Transverse colon (tissue), 4 donors: ENCODE measurements around the gene SLC16A1. TPM values are rescaled to one million over a fixed set of nuclear protein-coding genes. Genes with fewer than 3 reads are reported as not detected.
A peak's percentile ranks its signal among the peaks of the same experiment; 100 is the strongest.

Experiments used
- DNase-seq: peaks from one replicate; pipeline ENCODE4 v3.0.0-alpha.2; 2019
- H3K27ac ChIP-seq, 4 donors: fragments of 200-600 bp; sonication (generic); 2 replicates each; pipeline ENCODE4 v1.5.1; 2016 to 2018; ENCODE audit warnings: inconsistent platforms in 4 of 4
- H3K27me3 ChIP-seq: fragments of 200-600 bp; sonication (generic); 2 replicates; pipeline ENCODE4 v1.5.1; 2017; ENCODE audit warnings: inconsistent platforms
- H3K36me3 ChIP-seq, 4 donors: fragments of 200-600 bp; sonication (generic); 2 replicates each; pipeline ENCODE4 v1.5.1; 2017 to 2019; ENCODE audit warnings: inconsistent platforms in 4 of 4
- H3K4me1 ChIP-seq, 4 donors: fragments of 200-600 bp; sonication (generic); 2 replicates each; pipeline ENCODE4 v1.5.1; 2017 to 2020; ENCODE audit warnings: inconsistent platforms in 4 of 4
- H3K4me3 ChIP-seq, 4 donors: fragments of 200-600 bp; sonication (generic); 1 replicate in 1 of 4; 2 replicates in 3 of 4; pipeline versions ENCODE4 v1.5.1 to v1.6.1; 2017 to 2019; ENCODE audit warnings: inconsistent platforms in 4 of 4
- H3K9me3 ChIP-seq, 2 donors: fragments of 200-600 bp; sonication (generic); 2 replicates each; pipeline ENCODE4 v1.5.1; 2017 to 2019; ENCODE audit warnings: inconsistent platforms in 2 of 2
- CTCF ChIP-seq, 5 experiments: fragments of 200-600 bp in 3 of 5; fragments of 450-650 bp in 2 of 5; sonication (generic) in 3 of 5; IDR thresholded peaks; 1 replicate in 2 of 5; 2 replicates in 3 of 5; pipeline ENCODE4 v1.5.1; 2016 to 2017; ENCODE audit warnings: antibody characterized with exemption in 5 of 5, inconsistent platforms in 3 of 5, mild to moderate bottlenecking in 2 of 5, moderate library complexity in 1 of 5
- EP300 ChIP-seq: sonication (generic); formaldehyde crosslinking; IDR thresholded peaks from one replicate; pipeline ENCODE4 v1.6.1; 2017; ENCODE audit warnings: antibody characterized with exemption, low read depth
- POLR2A ChIP-seq: fragments of 450-650 bp; IDR thresholded peaks from one replicate; pipeline ENCODE4 v1.6.1; 2016; ENCODE audit warnings: antibody characterized with exemption, mild to moderate bottlenecking, moderate library complexity
- POLR2AphosphoS5 ChIP-seq, 3 donors: sonication (generic); formaldehyde crosslinking; IDR thresholded peaks; one replicate each; pipeline ENCODE4 v1.6.1; 2016; ENCODE audit warnings: antibody characterized with exemption in 3 of 3
- WGBS, 2 donors: methylation state at CpG; one replicate each; pipeline ENCODE4 v1.1.5; 2018; ENCODE audit warnings: low coverage in 1 of 2; 5-methylcytosine and 5-hydroxymethylcytosine counted together
- in situ Hi-C, 4 donors: fragments of 200-750 bp; cut with MboI; loops; one replicate each; pipeline versions ENCODE4 v1.15.0 to v1.15.1; 2017; ENCODE audit warnings: low sequenced_read_pairs in 3 of 4, low pct_ligation_motif_present in 1 of 4, low pct_unique_long_range_greater_than_20kb in 1 of 4
- intact Hi-C: fragments of 100-400 bp; cut with DNase I; formaldehyde crosslinking; loops from one replicate; pipeline ENCODE4 v1.15.1; 2023; ENCODE audit warnings: low total_unique reads
- total RNA-seq, 4 donors: library from RNA; depleted of rRNA; stranded (reverse); fragments of >200 nt; gene quantifications; one replicate each; pipeline ENCODE4 v1.1.0, GENCODE V29; 2016

SLC16A1 gene
- total RNA-seq, 4 donors from 2014 or later = 21.5 to 177 (median 109) TPM

DNA sequence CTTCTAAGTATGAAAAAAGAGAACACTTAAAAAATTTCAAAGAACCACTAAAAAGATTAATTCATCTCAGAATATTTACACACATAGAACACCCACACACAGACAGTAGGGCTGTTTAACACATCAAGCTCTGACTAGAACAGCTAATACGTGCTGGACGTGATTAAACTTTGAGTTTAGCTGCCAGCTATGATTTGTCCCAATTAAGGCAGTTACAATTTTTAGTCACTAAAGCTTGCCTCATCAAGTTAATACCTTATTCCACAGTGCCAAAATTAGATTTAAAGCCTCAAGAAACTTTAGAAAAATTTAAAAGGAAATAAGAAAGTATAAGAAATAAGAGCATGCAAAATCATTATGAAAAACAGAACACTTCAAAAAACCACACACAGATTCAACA, 18.9 kb downstream of the SLC16A1 start:
- Histone ChIP-seq H3K4me3 (no peak overlapping the region), H3K4me1 (peaks cover 0 to 39% (median 15%) of the 10 kb centered on the region in 4 donors), H3K9me3 (no peaks in the 10 kb centered on the region), H3K27me3 (no peaks in the 10 kb centered on the region), H3K27ac (peak overlapping the region in 2 of 4 donors; percentile 22 to 26), H3K36me3 (no peaks in the 10 kb centered on the region)
- no peak for DNase-seq
- no peak for TF ChIP-seq CTCF (IDR thresholded peaks at IDR 0.05)
- no peak for TF ChIP-seq POLR2A
- no peak for TF ChIP-seq POLR2AphosphoS5 (IDR thresholded peaks at IDR 0.05)
- in situ Hi-C loops (no loop called here), intact Hi-C loops (no loop called here)
- WGBS, 2 donors = 49 to 70% methylated on average over 2 of the region's 2 CpGs

DNA sequence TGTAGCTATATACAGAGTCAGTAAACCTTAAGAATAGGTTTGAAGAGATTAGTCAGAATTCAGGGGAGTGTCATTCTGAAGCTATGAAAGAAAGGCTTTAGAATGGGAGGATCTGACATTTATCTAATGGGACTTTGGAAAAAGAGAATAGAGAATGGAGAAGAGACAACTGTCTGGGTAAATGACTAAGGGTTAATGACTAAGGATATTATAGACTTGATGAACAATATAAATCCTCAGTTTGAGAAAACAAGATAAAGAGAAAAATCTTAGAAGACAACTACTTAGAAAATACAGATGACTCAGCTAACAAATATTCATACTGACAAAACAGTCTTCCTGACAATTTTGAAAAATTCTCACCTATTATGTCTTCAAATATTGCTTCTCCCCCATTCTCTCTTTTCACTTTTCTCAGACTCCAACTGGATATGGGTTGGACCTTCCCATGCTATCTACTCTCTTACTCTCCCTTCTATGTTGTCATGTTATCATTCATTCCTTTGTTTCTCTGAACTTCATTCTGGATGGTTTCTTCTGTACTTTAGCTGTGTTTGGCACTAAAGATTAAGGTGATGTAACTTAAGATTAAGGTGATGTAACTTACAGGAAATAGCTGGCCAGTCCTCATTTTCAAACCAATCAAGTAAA, 20.4 kb downstream of the SLC16A1 start:
- TF ChIP-seq CTCF (IDR thresholded peaks at IDR 0.05) (no peak), POLR2A (no peak), EP300 (no peak), POLR2AphosphoS5 (IDR thresholded peaks at IDR 0.05) (no peak)
- H3K9me3 ChIP-seq = no peaks in the 10 kb centered on the region
- H3K27me3 ChIP-seq = no peaks in the 10 kb centered on the region
- in situ Hi-C loops = no loop called here
- H3K27ac ChIP-seq = peak overlapping the region in 1 of 4 donors; percentile 6
- no peak overlapping the region for H3K4me3 ChIP-seq
- no peaks in the 10 kb centered on the region for H3K36me3 ChIP-seq
- intact Hi-C loops = no loop called here
- peaks cover 0 to 39% (median 15%) of the 10 kb centered on the region in 4 donors for H3K4me1 ChIP-seq
- DNase-seq = no peak

- in situ Hi-C loops = no loop called here
- Histone ChIP-seq H3K4me3 (no peak overlapping the region), H3K27me3 (no peaks in the 10 kb centered on the region), H3K27ac (peak overlapping the region in 1 of 4 donors; percentile 25), H3K4me1 (peaks cover 0 to 39% (median 15%) of the 10 kb centered on the region in 4 donors), H3K9me3 (no peaks in the 10 kb centered on the region), H3K36me3 (no peaks in the 10 kb centered on the region)
- TF ChIP-seq POLR2AphosphoS5 (IDR thresholded peaks at IDR 0.05) (no peak), EP300 (no peak), POLR2A (no peak), CTCF (IDR thresholded peaks at IDR 0.05) (no peak)
- WGBS, 2 donors = 70 to 76% methylated on average over 3 of the region's 3 CpGs
- no peak for DNase-seq
- intact Hi-C loops = no loop called here
Measured at GRCh38 chr1:112934577-112934976, 21.4 kb downstream of the SLC16A1 start.

DNA sequence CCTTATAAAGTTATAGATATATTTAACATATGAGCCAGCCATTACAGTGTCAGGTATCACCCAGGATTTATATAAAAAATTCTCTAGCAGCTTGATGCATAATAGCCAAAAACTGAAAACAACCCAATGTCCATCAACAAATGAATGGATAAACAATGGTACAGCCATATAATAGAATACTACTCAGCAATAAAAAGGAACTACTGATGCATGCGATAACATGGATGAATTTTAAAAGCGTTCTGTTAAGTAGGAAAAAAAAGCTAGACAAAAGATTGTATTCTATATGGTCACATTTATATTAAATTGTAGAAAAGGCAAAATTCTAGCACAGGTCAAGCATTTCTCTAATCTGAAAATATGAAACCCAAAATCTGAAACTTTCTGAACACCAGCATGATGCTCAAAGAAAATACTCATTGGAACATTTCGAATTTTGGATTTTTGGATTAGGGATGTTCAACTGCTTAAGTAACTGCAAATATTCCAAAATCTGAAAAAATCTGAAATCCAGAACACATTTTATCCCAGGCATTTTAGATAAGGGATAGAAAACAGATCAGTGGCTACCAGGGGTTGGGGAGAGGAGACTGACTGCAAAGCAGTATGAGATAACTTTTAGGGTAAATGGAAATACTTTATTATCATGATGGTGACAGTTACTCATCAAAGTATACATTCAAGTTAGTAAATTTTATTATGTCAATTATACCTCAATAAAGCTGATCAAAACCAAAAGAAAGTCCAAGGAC, 22.0 kb downstream of the SLC16A1 start:
- H3K36me3 ChIP-seq = no peaks in the 10 kb centered on the region
- DNase-seq = no peak

More for the DNA sequence above, 22.0 kb downstream of the SLC16A1 start:
- peaks cover 0 to 39% (median 15%) of the 10 kb centered on the region in 4 donors for H3K4me1 ChIP-seq
- intact Hi-C loops = no loop called here
- H3K27me3 ChIP-seq = no peaks in the 10 kb centered on the region
- no peak overlapping the region for H3K4me3 ChIP-seq
- in situ Hi-C loops = no loop called here
- peak overlapping the region in 1 of 4 donors; percentile 25 for H3K27ac ChIP-seq
- 97 to 100% methylated on average over 3 of the region's 3 CpGs for WGBS, 2 donors
- H3K9me3 ChIP-seq = no peaks in the 10 kb centered on the region
- TF ChIP-seq POLR2AphosphoS5 (IDR thresholded peaks at IDR 0.05) (no peak), CTCF (IDR thresholded peaks at IDR 0.05) (no peak), EP300 (no peak), POLR2A (no peak)
